Type B pancreatic cell (in vitro differentiated cells): ENCODE measurements around the gene NMNAT3. TPM values are rescaled to one million over a fixed set of nuclear protein-coding genes. Genes with fewer than 3 reads are reported as not detected.

Experiments
- DNase-seq: peaks from one replicate; pipeline ENCODE4 v3.0.0; 2021; ENCODE audit warnings: mixed read lengths; ENCODE audit not compliant: unreplicated experiment; ENCODE audit errors: extremely low spot score
- H3K27ac Mint-ChIP-seq: 2 replicates; pipeline ENCODE4 v1.8.0; 2021; ENCODE audit warnings: mild to moderate bottlenecking, mixed read lengths
- H3K27me3 Mint-ChIP-seq: 2 replicates; pipeline ENCODE4 v1.8.0; 2021; ENCODE audit warnings: mixed read lengths
- H3K36me3 Mint-ChIP-seq: 2 replicates; pipeline ENCODE4 v1.8.0; 2021; ENCODE audit warnings: mixed read lengths
- H3K4me1 Mint-ChIP-seq: one replicate; pipeline ENCODE4 v1.8.0; 2021; ENCODE audit warnings: mixed read lengths; ENCODE audit not compliant: unreplicated experiment
- H3K4me3 Mint-ChIP-seq: 2 replicates; pipeline ENCODE4 v1.8.0; 2021; ENCODE audit warnings: mild to moderate bottlenecking, mixed read lengths
- H3K9me3 Mint-ChIP-seq: 2 replicates; pipeline ENCODE4 v1.8.0; 2021; ENCODE audit warnings: mixed read lengths
- total RNA-seq: library from RNA; stranded (reverse); gene quantifications from 2 replicates; pipeline ENCODE4 v1.2.1, GENCODE V29; 2021; ENCODE audit warnings: low replicate concordance
- TF ChIP-seq, protein P1 (sequence below): fragments of 200-600 bp; sonication (generic); conservative IDR thresholded peaks from 2 replicates; pipeline ENCODE4 v1.5.0; 2021; ENCODE audit warnings: antibody characterized with exemption, mild to moderate bottlenecking

NMNAT3 gene
- total RNA-seq, 1 donor from 2014 or later = 7.1 TPM

DNA sequence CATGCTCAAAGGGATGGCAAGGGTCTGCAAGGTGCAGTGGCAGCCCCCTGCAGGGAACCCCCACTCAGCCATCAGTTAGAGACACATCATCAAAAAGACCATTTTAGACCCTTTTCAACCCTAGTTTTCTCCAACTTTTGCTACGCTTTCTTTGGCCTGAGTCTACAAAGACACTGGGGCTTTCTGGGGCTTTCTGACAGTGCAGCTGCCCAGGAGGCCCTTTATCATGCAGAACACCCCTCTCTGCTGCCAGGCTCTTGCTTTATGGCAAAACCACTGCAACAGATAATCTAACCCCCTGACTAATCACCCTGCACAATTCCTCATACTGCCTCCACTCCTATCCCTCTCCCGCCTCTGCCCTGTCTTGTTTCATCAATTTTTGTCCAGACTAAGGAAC, 2.4 kb downstream of the NMNAT3 start:
- Mint-ChIP-seq H3K27me3 (peaks cover 26% of the 10 kb centered on the region), H3K36me3 (no peaks in the 10 kb centered on the region), H3K4me3 (no peak overlapping the region), H3K27ac (no peak overlapping the region), H3K4me1 (peaks cover 14% of the 10 kb centered on the region), H3K9me3 (no peaks in the 10 kb centered on the region)
- TF ChIP-seq, protein P1, sequence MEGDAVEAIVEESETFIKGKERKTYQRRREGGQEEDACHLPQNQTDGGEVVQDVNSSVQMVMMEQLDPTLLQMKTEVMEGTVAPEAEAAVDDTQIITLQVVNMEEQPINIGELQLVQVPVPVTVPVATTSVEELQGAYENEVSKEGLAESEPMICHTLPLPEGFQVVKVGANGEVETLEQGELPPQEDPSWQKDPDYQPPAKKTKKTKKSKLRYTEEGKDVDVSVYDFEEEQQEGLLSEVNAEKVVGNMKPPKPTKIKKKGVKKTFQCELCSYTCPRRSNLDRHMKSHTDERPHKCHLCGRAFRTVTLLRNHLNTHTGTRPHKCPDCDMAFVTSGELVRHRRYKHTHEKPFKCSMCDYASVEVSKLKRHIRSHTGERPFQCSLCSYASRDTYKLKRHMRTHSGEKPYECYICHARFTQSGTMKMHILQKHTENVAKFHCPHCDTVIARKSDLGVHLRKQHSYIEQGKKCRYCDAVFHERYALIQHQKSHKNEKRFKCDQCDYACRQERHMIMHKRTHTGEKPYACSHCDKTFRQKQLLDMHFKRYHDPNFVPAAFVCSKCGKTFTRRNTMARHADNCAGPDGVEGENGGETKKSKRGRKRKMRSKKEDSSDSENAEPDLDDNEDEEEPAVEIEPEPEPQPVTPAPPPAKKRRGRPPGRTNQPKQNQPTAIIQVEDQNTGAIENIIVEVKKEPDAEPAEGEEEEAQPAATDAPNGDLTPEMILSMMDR = no peak
- no peak for DNase-seq

DNA sequence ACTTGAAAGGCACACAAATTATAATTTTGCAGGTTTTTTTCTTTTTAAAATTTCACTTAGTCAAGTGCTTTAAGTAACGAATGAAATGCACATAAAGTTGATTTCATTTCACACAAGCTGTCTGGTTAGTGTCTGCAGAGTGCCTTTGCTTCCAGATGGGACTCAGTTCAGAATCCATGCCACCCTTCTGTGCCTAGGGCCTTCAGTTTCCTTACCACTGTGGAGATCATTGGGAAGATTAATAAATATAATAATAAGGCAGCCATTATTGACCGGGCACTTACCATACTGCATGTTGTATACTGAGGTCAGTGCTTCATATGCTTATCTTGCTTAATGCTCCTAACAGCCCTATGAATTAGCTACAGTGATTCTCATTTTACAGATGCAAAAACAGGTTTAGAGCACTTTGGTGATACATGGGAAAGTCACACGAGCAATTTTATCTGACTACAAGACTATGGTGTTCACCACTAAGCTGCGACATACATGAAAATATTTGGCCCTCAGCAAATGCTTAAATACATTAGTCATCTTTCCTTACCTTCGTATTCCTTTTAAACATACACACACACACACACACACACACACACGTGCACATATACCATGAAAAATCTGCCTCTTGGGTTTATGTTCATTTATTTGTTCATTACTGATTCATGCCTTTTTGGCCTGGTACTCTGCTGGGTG, 3.1 kb downstream of the NMNAT3 start:
- H3K4me1 Mint-ChIP-seq = peaks cover 14% of the 10 kb centered on the region

DNA sequence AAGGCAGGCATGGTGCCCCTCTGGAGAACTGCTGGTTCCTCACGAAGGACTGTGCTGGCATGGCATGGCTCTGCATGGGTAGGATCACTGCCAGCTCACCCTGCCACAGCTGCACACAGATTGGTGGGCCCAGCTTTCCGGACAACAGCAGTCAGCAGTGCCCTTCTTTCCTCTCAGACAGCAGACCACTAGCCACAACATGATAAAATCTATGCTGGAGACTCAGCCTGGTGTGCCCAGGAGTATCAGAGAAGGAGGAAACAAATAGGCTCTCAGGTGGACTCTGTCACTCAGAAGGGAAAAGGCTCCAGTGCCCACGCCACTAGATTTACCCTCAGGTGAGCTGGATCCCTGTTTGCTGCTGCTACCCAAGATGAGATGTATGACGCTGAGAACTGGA, 4.9 kb downstream of the NMNAT3 start:
- H3K4me1 Mint-ChIP-seq = peaks cover 10% of the 10 kb centered on the region
- no peaks in the 10 kb centered on the region for H3K9me3 Mint-ChIP-seq
- H3K4me3 Mint-ChIP-seq = no peak overlapping the region
- H3K27ac Mint-ChIP-seq = no peak overlapping the region
- H3K36me3 Mint-ChIP-seq = no peaks in the 10 kb centered on the region
- DNase-seq = no peak
- H3K27me3 Mint-ChIP-seq = peaks cover 21% of the 10 kb centered on the region
- TF ChIP-seq, protein P1 = no peak

More for the DNA sequence above, 3.1 kb downstream of the NMNAT3 start:
- Mint-ChIP-seq H3K9me3 (no peaks in the 10 kb centered on the region), H3K36me3 (no peaks in the 10 kb centered on the region), H3K27ac (no peak overlapping the region), H3K27me3 (peaks cover 26% of the 10 kb centered on the region), H3K4me3 (no peak overlapping the region)
- TF ChIP-seq, protein P1 = no peak
- DNase-seq = no peak

DNA sequence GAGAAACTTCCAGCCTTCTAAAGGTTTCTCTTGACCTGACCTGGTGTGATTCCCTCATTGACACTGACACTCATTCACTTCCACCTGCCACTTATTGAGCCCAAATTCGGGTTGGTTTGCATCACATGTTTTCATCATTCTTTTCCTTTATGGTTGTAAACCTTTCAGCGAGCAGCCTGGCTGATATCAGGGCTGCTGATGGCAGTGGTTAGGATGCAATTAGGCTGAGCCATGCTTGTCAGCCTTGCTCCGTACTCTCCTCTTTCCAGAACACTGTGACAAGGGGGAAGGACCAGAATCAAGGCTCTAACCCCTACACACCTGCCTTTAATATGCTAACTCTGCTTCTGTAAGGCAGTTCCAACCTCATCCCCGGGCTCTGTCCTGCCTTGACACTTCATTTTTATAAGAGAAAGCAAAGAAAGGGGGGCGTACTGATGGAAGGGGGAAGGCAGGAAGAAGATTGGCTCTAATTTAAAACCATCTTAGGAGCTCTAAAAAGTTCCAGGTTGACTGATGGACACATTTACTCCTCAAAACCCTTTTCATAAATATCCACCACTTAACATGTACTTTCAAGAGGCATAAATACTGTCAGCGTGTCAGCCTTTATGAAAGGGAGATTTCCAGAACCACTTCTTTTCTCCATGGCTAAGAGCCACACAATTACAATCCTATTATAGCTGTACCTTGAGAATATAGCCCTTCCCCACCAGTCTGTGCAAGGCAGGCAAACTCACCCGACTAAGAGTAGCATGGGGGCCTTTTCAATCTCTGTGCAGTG, 5.7 kb downstream of the NMNAT3 start:
- TF ChIP-seq, protein P1 = no peak
- H3K4me3 Mint-ChIP-seq = no peak overlapping the region
- no peak overlapping the region for H3K27ac Mint-ChIP-seq
- no peaks in the 10 kb centered on the region for H3K36me3 Mint-ChIP-seq
- peaks cover 20% of the 10 kb centered on the region for H3K27me3 Mint-ChIP-seq
- no peaks in the 10 kb centered on the region for H3K9me3 Mint-ChIP-seq
- no peak for DNase-seq
- peaks cover 9% of the 10 kb centered on the region for H3K4me1 Mint-ChIP-seq

DNA sequence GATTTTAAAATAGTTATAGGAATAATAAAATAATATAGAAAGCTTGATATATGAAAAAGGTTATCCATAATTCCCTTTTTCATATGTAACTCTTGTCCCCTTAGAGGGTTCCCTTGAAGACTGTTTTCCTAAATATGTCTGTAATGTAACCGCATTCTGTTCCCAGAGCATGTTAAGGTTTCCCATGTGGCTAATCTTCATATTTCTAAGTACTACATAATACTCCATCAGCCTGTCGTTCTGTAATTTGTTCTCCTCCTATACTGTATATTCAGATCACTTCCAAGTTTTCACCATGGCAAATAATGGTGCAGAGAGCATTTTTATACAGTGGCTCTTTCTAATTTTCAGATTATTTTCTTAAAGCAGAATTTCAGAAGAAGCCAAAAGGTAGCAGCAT, 6.7 kb downstream of the NMNAT3 start:
- H3K27me3 Mint-ChIP-seq = peaks cover 11% of the 10 kb centered on the region
- no peaks in the 10 kb centered on the region for H3K9me3 Mint-ChIP-seq
- H3K36me3 Mint-ChIP-seq = no peaks in the 10 kb centered on the region
- H3K4me1 Mint-ChIP-seq = peaks cover 6% of the 10 kb centered on the region
- TF ChIP-seq, protein P1 = no peak
- no peak for DNase-seq
- H3K4me3 Mint-ChIP-seq = no peak overlapping the region
- H3K27ac Mint-ChIP-seq = no peak overlapping the region
